Caco-2 (cell line): Measurements from ENCODE around the gene CREB5. TPM values are rescaled to one million over a fixed set of nuclear protein-coding genes. Genes with fewer than 3 reads are reported as not detected.

Experiments used
- BruUV-seq: library from RNA; stranded (reverse); fragments of 400-500 nt; replicated peaks from 2 replicates; lab custom pipeline; 2021; lab: Mats Ljungman, UMichigan
- CTCF ChIA-PET: fragments of 300-600 bp; sonication (Branson Sonifier 250); formaldehyde crosslinking; loops from one replicate; lab custom pipeline; 2022; ENCODE audit warnings: antibody characterized with exemption; lab: Charles Lee
- POLR2A ChIA-PET: fragments of 300-600 bp; sonication (Branson Sonifier 250); formaldehyde crosslinking; loops from one replicate; lab custom pipeline; 2022; ENCODE audit warnings: antibody characterized with exemption; lab: Charles Lee
- DNase-seq, 2 experiments: peaks; one replicate each; pipeline versions ENCODE4 v3.0.0 to v3.0.0-alpha.2; 2020 to 2022
- H3K27me3 ChIP-seq: replicated peaks from 2 replicates; pipeline ENCODE4 v1.6.0; 2011; ENCODE audit warnings: low read length; ENCODE audit not compliant: control insufficient read depth, insufficient read depth
- H3K36me3 ChIP-seq: 2 replicates; pipeline ENCODE4 v1.5.1; 2011; ENCODE audit warnings: low read length; ENCODE audit not compliant: control insufficient read depth, insufficient read depth
- H3K4me1 ChIP-seq: fragments of 250-450 bp; sonication (Bioruptor Pico); 2 replicates; pipeline ENCODE4 v1.5.1; 2020; ENCODE audit warnings: mild to moderate bottlenecking
- H3K4me3 ChIP-seq: 2 replicates; pipeline ENCODE4 v1.5.1; 2011; ENCODE audit warnings: low read depth, mild to moderate bottlenecking, control low read depth, low read length
- H3K9me3 ChIP-seq: fragments of 250-450 bp; sonication (Bioruptor Pico); 2 replicates; pipeline ENCODE4 v1.5.1; 2020; ENCODE audit warnings: mild to moderate bottlenecking, moderate library complexity
- H3K27ac Mint-ChIP-seq: one replicate; pipeline ENCODE4 v1.8.0; 2022; ENCODE audit warnings: mixed read lengths; ENCODE audit not compliant: unreplicated experiment
- H3K27me3 Mint-ChIP-seq: one replicate; pipeline ENCODE4 v1.8.0; 2022; ENCODE audit warnings: mixed read lengths; ENCODE audit not compliant: insufficient read depth, unreplicated experiment
- H3K36me3 Mint-ChIP-seq: one replicate; pipeline ENCODE4 v1.8.0; 2022; ENCODE audit warnings: mild to moderate bottlenecking, mixed read lengths; ENCODE audit not compliant: insufficient read depth, unreplicated experiment
- H3K4me1 Mint-ChIP-seq: one replicate; pipeline ENCODE4 v1.8.0; 2022; ENCODE audit warnings: low read depth, mixed read lengths; ENCODE audit not compliant: unreplicated experiment
- H3K4me3 Mint-ChIP-seq: one replicate; pipeline ENCODE4 v1.8.0; 2022; ENCODE audit warnings: mild to moderate bottlenecking, moderate library complexity, mixed read lengths; ENCODE audit not compliant: unreplicated experiment
- H3K9me3 Mint-ChIP-seq: one replicate; pipeline ENCODE4 v1.8.0; 2022; ENCODE audit warnings: mixed read lengths; ENCODE audit not compliant: unreplicated experiment
- intact Hi-C: fragments of 100-400 bp; cut with micrococcal nuclease; formaldehyde crosslinking; loops from one replicate; pipeline ENCODE4 v1.10.0; 2022; ENCODE audit not compliant: unreplicated experiment
- total RNA-seq: library from RNA; stranded (reverse); gene quantifications from 2 replicates; pipeline ENCODE4 v1.2.3, GENCODE V29; 2022
- TF ChIP-seq, protein P1 (sequence below), 2 experiments: fragments of 200-600 bp in 1 of 2; IDR thresholded peaks; 1 replicate in 1 of 2; 2 replicates in 1 of 2; pipeline versions ENCODE4 v1.5.1 to v1.8.0; 2011 to 2022; ENCODE audit warnings: antibody characterized with exemption in 1 of 2, control low read depth in 1 of 2, inconsistent platforms in 1 of 2, low read depth in 1 of 2, low read length in 1 of 2, mild to moderate bottlenecking in 1 of 2, moderate library complexity in 1 of 2; ENCODE audit not compliant: insufficient read depth in 1 of 2, severe bottlenecking in 1 of 2, unreplicated experiment in 1 of 2

Gene CREB5
- total RNA-seq, 1 experiment from 2014 or later = 9.1 TPM

DNA sequence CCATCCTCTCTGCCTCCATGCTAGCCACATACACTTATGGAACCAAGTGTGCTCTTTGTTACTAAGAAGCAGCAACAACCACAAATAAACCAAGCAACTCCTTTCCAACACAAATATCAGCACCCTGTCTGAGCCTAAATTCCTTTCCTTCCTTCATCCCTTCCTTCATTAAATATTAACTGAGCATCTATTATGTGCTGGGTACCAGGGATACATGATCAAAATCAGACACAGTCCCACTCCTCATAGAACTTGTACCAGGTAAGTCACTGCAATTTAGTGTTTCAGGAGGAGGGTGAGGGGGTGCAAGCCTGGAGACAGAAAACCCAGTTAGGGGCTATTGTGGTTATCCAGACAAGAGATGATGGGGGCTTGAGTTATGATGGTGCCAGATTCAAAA is 10.8 kb downstream of the CREB5 start:
- no peaks in the 10 kb centered on the region for H3K27me3 ChIP-seq
- intact Hi-C loops = no loop called here
- no peak overlapping the region for H3K4me3 Mint-ChIP-seq
- POLR2A ChIA-PET = no interaction called here
- H3K4me1 ChIP-seq = peaks cover 12% of the 10 kb centered on the region
- CTCF ChIA-PET = no interaction called here
- H3K36me3 ChIP-seq = no peaks in the 10 kb centered on the region
- H3K9me3 ChIP-seq = no peaks in the 10 kb centered on the region
- no peak for DNase-seq
- no peak overlapping the region for H3K4me3 ChIP-seq
- TF ChIP-seq, protein P1, sequence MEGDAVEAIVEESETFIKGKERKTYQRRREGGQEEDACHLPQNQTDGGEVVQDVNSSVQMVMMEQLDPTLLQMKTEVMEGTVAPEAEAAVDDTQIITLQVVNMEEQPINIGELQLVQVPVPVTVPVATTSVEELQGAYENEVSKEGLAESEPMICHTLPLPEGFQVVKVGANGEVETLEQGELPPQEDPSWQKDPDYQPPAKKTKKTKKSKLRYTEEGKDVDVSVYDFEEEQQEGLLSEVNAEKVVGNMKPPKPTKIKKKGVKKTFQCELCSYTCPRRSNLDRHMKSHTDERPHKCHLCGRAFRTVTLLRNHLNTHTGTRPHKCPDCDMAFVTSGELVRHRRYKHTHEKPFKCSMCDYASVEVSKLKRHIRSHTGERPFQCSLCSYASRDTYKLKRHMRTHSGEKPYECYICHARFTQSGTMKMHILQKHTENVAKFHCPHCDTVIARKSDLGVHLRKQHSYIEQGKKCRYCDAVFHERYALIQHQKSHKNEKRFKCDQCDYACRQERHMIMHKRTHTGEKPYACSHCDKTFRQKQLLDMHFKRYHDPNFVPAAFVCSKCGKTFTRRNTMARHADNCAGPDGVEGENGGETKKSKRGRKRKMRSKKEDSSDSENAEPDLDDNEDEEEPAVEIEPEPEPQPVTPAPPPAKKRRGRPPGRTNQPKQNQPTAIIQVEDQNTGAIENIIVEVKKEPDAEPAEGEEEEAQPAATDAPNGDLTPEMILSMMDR (IDR thresholded peaks at IDR 0.05; ENCODE audit: insufficient read depth in 1 of 2, low read depth in 1 of 2, low read length in 1 of 2, severe bottlenecking in 1 of 2, unreplicated experiment in 1 of 2) = no peak
- H3K27ac Mint-ChIP-seq = no peak overlapping the region
- no TSS peak for BruUV-seq
- H3K9me3 Mint-ChIP-seq = no peaks in the 10 kb centered on the region
- no peaks in the 10 kb centered on the region for H3K27me3 Mint-ChIP-seq
- no peaks in the 10 kb centered on the region for H3K36me3 Mint-ChIP-seq
- H3K4me1 Mint-ChIP-seq = peaks cover 10% of the 10 kb centered on the region

DNA sequence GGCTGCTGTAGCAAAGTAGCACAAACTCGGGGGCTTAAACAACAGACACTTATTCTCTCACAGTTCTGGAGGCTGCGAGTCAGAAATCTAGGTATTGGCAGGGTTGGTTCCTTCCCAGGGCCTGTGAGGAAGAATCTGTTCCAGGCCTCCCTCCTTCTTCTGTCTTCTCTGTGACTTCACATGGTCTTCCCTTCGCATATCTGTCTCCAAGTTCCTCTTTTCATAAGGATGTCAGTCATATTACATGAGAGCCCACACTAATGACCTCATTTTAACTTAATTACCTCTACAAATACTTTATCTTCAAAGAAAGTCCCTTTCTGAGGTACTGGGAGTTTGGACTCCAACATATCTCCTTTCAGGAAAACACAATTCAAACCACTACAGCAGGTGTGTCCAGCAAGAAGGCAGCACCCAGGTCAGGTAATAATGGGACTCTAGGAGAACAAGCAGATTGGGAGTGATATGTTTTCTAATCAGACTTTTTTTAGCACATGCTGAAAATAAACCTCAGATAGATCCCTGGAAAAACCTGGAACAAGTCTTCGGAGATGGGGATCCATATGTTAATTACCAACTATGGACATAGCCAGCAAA is 11.7 kb downstream of the CREB5 start:
- no TSS peak for BruUV-seq
- Histone ChIP-seq H3K27me3 (no peaks in the 10 kb centered on the region), H3K9me3 (no peaks in the 10 kb centered on the region), H3K4me3 (no peak overlapping the region), H3K4me1 (peaks cover 14% of the 10 kb centered on the region), H3K36me3 (no peaks in the 10 kb centered on the region)
- no peak for DNase-seq
- Mint-ChIP-seq H3K4me3 (no peak overlapping the region), H3K36me3 (no peaks in the 10 kb centered on the region), H3K27me3 (no peaks in the 10 kb centered on the region), H3K4me1 (peaks cover 10% of the 10 kb centered on the region), H3K27ac (no peak overlapping the region), H3K9me3 (no peaks in the 10 kb centered on the region)
- TF ChIP-seq, protein P1 (IDR thresholded peaks at IDR 0.05; ENCODE audit: insufficient read depth in 1 of 2, low read depth in 1 of 2, low read length in 1 of 2, severe bottlenecking in 1 of 2, unreplicated experiment in 1 of 2) = no peak
- CTCF ChIA-PET = no interaction called here
- POLR2A ChIA-PET = no interaction called here
- intact Hi-C loops = no loop called here

DNA sequence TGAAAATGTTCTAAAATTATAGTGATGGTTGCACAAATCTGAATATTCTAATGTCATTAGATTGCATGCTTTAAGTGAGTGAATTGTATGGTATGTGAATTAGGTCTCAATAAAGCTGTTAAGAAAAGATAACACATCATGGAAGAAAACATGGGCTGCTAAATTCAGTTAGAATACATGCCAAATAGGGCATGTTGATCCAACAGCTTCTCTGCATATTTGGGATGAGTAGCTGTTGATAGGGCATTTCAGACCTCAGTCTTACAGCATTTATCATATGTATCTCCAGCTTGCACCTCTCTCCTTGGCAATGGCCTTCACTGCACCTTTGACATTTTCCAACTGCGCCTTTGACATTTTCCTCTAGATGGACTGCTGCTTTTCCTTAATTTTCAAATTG is 13.2 kb downstream of the CREB5 start:
- no peak overlapping the region for H3K4me3 Mint-ChIP-seq
- Histone ChIP-seq H3K4me1 (peaks cover 14% of the 10 kb centered on the region), H3K27me3 (no peaks in the 10 kb centered on the region), H3K4me3 (no peak overlapping the region), H3K36me3 (no peaks in the 10 kb centered on the region), H3K9me3 (no peaks in the 10 kb centered on the region)
- H3K9me3 Mint-ChIP-seq = no peaks in the 10 kb centered on the region
- TF ChIP-seq, protein P1 (IDR thresholded peaks at IDR 0.05; ENCODE audit: insufficient read depth in 1 of 2, low read depth in 1 of 2, low read length in 1 of 2, severe bottlenecking in 1 of 2, unreplicated experiment in 1 of 2) = no peak
- no peak for DNase-seq
- ChIA-PET POLR2A (no interaction called here), CTCF (no interaction called here)
- no peaks in the 10 kb centered on the region for H3K27me3 Mint-ChIP-seq
- intact Hi-C loops = no loop called here
- no TSS peak for BruUV-seq
- H3K27ac Mint-ChIP-seq = no peak overlapping the region
- peaks cover 10% of the 10 kb centered on the region for H3K4me1 Mint-ChIP-seq
- no peaks in the 10 kb centered on the region for H3K36me3 Mint-ChIP-seq
